GM13976 (cell line): ENCODE measurements around the gene DUS1L.

Source experiments
- DNase-seq: peaks from one replicate; pipeline ENCODE4 v3.0.0; 2012; ENCODE audit warnings: low spot score
- in situ Hi-C: fragments of 300-500 bp; cut with MboI; formaldehyde crosslinking; loops from one replicate; pipeline ENCODE4 v1.12.0; 2022; ENCODE audit warnings: low sequenced_read_pairs, mixed read lengths, inconsistent platforms; ENCODE audit not compliant: unreplicated experiment
- TF ChIP-seq, protein P1 (sequence below): IDR thresholded peaks from 2 replicates; pipeline ENCODE4 v1.5.1; 2012; ENCODE audit warnings: borderline replicate concordance, mild to moderate bottlenecking; ENCODE audit not compliant: insufficient read depth; ENCODE audit errors: extremely low read depth, missing control alignments, control extremely low read depth

Gene DUS1L

DNA sequence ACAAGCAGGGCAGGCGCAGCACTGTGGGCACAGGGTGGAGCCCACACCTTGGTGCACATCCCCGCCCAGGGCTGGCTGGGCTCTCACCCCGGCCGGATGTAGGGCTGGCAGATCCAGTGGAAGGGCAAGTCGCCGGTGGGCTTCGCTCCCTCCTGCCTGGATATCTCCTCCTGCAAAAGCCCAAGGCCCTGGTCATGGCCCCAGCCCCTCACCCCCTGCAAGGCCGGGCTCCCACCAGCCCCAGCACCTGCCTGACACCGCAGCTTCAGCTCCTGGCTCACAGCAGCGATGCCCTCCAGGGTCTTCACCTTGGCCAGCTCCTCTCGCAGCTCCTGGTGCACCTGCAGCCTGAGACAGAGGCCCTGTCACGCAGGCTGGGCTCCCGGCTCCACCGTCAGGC, 5.0 kb downstream of the DUS1L start:
- in situ Hi-C loops: no loop called here
- TF ChIP-seq, protein P1, sequence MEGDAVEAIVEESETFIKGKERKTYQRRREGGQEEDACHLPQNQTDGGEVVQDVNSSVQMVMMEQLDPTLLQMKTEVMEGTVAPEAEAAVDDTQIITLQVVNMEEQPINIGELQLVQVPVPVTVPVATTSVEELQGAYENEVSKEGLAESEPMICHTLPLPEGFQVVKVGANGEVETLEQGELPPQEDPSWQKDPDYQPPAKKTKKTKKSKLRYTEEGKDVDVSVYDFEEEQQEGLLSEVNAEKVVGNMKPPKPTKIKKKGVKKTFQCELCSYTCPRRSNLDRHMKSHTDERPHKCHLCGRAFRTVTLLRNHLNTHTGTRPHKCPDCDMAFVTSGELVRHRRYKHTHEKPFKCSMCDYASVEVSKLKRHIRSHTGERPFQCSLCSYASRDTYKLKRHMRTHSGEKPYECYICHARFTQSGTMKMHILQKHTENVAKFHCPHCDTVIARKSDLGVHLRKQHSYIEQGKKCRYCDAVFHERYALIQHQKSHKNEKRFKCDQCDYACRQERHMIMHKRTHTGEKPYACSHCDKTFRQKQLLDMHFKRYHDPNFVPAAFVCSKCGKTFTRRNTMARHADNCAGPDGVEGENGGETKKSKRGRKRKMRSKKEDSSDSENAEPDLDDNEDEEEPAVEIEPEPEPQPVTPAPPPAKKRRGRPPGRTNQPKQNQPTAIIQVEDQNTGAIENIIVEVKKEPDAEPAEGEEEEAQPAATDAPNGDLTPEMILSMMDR: no peak
- no peak for DNase-seq

- in situ Hi-C loops: no loop called here
- DNase-seq: no peak
- TF ChIP-seq, protein P1: no peak
Observed at GRCh38 chr17:82060001-82060380, 5.6 kb downstream of the DUS1L start.

DNA sequence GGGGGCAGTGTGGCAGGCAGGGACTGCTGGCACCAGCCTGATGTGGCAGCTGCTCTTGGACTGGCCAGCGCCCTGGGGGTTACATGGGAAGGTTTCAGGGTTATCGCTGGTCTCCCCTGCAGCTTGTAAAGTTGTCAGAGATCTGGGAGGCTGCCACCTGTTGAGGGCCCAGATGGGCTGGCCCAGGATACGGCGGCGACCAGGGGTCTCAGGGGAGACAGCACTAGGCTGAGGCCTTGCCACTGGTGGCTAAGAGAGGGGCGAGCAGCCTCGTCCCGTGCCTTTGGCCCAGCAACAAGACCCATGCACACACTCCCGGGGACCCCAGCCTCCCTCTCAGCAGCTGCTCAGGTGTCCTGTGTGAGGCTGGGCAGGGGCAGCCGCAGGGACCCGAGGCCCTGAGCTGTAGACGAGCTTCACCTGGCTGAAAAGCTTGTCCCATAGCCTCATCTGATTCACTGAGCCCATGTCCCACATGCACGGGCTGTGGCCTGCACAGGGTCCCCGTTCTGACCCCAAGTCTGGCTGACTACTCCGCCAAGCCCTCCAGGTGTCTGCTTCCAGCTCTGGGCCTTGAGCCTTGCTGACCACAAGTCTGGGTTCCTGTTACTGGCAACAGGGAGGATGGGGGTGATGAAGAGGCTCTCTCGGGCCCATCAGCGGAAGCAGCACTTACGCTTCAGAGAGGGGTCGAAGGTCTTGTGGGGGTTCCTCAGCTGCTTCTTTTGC, 6.2 kb downstream of the DUS1L start:
- DNase-seq: no peak
- in situ Hi-C loops: no loop called here
- TF ChIP-seq, protein P1: no peak

DNA sequence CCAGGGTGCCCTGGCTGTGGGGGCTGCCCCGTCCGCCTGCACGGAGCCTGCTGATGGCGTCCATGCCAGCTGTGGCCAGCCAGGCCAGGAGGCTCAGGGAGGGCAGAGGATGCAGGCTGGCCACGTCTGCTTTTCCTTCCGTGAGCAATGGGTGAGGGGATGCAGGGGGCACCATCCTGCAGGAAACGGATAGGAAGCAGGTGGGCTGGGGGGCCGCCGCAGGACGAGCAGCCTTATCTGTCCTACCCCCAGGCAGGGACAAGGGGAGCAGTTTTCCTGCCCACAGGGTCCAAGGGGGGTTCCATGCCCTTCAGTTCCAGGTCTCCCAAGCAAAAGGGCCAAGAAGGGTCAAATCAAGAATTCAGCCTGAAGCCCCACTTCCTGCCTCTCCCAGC, 6.8 kb downstream of the DUS1L start:
- no peak for DNase-seq
- in situ Hi-C loops: no loop called here

DNA sequence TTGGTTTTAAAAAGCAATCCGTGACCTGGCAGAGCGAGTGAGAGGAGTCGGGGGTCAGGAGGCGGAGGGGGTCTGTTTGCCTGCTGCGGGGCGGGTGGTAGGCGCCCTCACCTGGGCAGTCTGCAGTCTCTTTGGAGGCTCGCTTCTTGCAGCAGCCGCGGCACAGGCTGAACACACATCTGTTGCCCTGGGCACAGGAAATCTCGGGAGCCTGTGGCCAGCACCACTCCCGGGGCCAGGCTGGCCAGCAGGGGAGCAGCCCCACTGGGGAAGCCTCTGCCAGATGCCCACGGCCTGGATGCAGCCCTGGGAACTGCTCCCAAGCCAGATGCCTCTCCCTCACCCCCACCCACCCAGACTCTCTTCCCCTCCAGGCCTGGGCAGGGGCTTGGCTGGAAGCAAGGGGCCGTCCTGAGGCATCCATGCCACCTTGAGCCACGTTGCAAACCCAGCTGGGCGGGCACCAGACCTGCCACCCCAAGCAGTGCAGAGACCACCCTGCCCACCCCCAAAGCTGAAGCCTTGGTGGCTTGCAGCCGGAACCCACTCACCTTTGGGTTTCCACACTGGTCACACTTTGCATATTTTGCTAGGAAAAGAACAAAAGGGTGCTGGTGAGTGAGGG, 7.3 kb downstream of the DUS1L start:
- DNase-seq: no peak
- in situ Hi-C loops: no loop called here
- TF ChIP-seq, protein P1: no peak

More for the DNA sequence above, 6.8 kb downstream of the DUS1L start:
- TF ChIP-seq, protein P1: no peak

DNA sequence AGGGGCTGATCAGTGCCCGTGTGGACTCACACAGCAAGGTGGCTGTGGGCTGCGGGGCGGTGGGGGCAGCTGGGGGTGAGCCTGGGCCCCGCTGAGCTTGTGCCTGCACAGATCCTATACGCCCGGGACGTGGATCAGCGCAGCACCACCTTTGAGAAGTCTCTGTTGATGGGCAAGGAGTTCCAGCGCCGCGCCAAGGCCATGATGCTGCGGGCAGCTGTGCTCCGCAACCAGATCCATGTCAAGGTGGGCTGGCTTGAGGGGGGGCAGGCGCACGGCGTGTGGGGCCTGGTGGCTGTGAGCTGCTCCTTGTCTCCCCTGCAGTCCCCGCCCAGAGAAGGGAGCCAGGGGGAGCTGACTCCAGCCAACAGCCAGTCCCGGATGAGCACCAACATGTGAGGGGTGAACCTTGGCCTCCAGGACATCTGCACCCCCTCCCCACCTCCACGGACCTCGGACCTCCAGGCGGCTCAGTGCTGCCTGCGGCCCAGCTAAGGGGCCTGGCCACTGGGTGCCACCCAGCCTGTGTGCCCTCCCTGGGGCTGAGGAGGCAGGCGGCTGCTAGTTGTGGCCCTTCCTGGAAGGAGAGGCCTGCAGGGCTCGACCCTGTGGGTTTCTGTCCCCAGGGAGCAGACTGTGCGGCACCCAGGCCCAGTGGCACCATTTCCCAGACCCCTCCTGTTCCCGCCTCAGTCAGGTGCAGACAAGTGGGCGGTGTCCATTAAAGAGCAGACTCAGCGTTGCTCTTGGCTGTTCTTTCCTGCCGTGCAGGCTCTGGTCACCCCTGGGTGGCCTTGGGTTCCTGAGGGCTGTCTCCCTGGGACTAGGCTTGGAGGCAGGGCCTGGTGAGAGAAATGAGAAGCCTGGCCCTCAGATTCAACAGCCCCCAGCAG, 8.6 kb downstream of the DUS1L start:
- in situ Hi-C loops: no loop called here
- no peak for DNase-seq
- TF ChIP-seq, protein P1: no peak
